Measurements from ENCODE around the gene KIR2DL1.
"Not testable (repeated sequence)": the region's sequence is repeated elsewhere in the genome, so short reads cannot be mapped to it uniquely, and the experiment has no call there.

- TF ChIP-seq CREB1 (CRISPR knock-in tag; IDR thresholded peaks at IDR 0.05); SMAD4 (CRISPR knock-in tag; IDR thresholded peaks at IDR 0.05); ZNF317 (CRISPR knock-in tag; IDR thresholded peaks at IDR 0.05; ENCODE audit: borderline replicate concordance, low read depth): not testable (repeated sequence)
- TF ChIP-seq, protein P1, sequence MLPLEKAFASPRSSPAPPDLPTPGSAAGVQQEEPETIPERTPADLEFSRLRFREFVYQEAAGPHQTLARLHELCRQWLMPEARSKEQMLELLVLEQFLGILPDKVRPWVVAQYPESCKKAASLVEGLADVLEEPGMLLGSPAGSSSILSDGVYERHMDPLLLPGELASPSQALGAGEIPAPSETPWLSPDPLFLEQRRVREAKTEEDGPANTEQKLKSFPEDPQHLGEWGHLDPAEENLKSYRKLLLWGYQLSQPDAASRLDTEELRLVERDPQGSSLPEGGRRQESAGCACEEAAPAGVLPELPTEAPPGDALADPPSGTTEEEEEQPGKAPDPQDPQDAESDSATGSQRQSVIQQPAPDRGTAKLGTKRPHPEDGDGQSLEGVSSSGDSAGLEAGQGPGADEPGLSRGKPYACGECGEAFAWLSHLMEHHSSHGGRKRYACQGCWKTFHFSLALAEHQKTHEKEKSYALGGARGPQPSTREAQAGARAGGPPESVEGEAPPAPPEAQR (CRISPR knock-in tag; IDR thresholded peaks at IDR 0.05): not testable (repeated sequence)
These were observed 25.5 kb upstream of the KIR2DL1 start for GRCh38 chr19:54744080-54744479.

Measured in WTC11 (cell line).